Loucy (cell line): ENCODE data around the gene KAT2B.
"Not testable (repeated sequence)": the region's sequence is repeated elsewhere in the genome, so short reads cannot be mapped to it uniquely, and the experiment has no call there.

Source experiments
- H2AFZ ChIP-seq: fragments of 200-600 bp; sonication (generic); 2 replicates; pipeline ENCODE4 v1.6.0; 2016; ENCODE audit warnings: antibody characterized with exemption, mild to moderate bottlenecking, low read length, moderate library complexity
- H3F3A ChIP-seq: fragments of 200-600 bp; 2 replicates; pipeline ENCODE4 v1.6.0; 2016; ENCODE audit warnings: antibody characterized with exemption, low read depth, mild to moderate bottlenecking
- H3K27me3 ChIP-seq: fragments of 200-600 bp; sonication (generic); 2 replicates; pipeline ENCODE4 v1.6.1; 2014; ENCODE audit warnings: low read length, mild to moderate bottlenecking; ENCODE audit not compliant: insufficient read depth, poor library complexity, severe bottlenecking
- H3K36me3 ChIP-seq: fragments of 200-600 bp; sonication (generic); 2 replicates; pipeline ENCODE4 v1.6.1; 2016; ENCODE audit warnings: low read length; ENCODE audit not compliant: insufficient read depth
- H3K4me1 ChIP-seq: fragments of 200-600 bp; sonication (generic); 2 replicates; pipeline ENCODE4 v1.5.1; 2014; ENCODE audit warnings: low read length, mild to moderate bottlenecking; ENCODE audit not compliant: insufficient read depth, poor library complexity, severe bottlenecking
- H3K4me2 ChIP-seq: fragments of 200-600 bp; sonication (generic); 2 replicates; pipeline ENCODE4 v1.6.0; 2014; ENCODE audit warnings: antibody characterized with exemption, low read length, low read depth, mild to moderate bottlenecking; ENCODE audit not compliant: poor library complexity, severe bottlenecking
- H3K4me3 ChIP-seq: fragments of 200-600 bp; sonication (generic); 2 replicates; pipeline ENCODE4 v1.5.1; 2014; ENCODE audit warnings: low read length, mild to moderate bottlenecking, mixed read lengths; ENCODE audit not compliant: poor library complexity, severe bottlenecking
- H3K79me2 ChIP-seq: fragments of 200-600 bp; sonication (generic); 2 replicates; pipeline ENCODE4 v1.6.1; 2014; ENCODE audit warnings: low read length; ENCODE audit not compliant: insufficient read depth
- H3K9ac ChIP-seq: fragments of 200-600 bp; sonication (generic); 2 replicates; pipeline ENCODE4 v1.6.0; 2014; ENCODE audit warnings: mild to moderate bottlenecking, low read depth, low read length, moderate library complexity; ENCODE audit not compliant: poor library complexity, severe bottlenecking
- H3K9me2 ChIP-seq: fragments of 200-600 bp; sonication (generic); replicated peaks from 2 replicates; pipeline ENCODE4 v1.6.1; 2016; ENCODE audit warnings: low read depth, low read length, mixed read lengths
- H3K9me3 ChIP-seq: fragments of 200-600 bp; sonication (generic); 2 replicates; pipeline ENCODE4 v1.6.1; 2014; ENCODE audit warnings: mild to moderate bottlenecking, antibody characterized with exemption, low read length, low read depth; ENCODE audit not compliant: insufficient read depth
- H4K20me1 ChIP-seq: fragments of 200-600 bp; sonication (generic); 2 replicates; pipeline ENCODE4 v1.6.0; 2014; ENCODE audit warnings: antibody characterized with exemption, low read length, mild to moderate bottlenecking; ENCODE audit not compliant: insufficient read depth, poor library complexity, severe bottlenecking
- CTCF ChIP-seq: fragments of 200-600 bp; sonication (generic); conservative IDR thresholded peaks from 2 replicates; pipeline ENCODE4 v1.5.1; 2014; ENCODE audit warnings: mild to moderate bottlenecking, antibody characterized with exemption, low read length
- EZH2phosphoT487 ChIP-seq: fragments of 200-600 bp; IDR thresholded peaks from 2 replicates; pipeline ENCODE4 v1.6.1; 2018; ENCODE audit warnings: antibody characterized with exemption, mild to moderate bottlenecking, moderate library complexity, borderline replicate concordance

Gene KAT2B

DNA sequence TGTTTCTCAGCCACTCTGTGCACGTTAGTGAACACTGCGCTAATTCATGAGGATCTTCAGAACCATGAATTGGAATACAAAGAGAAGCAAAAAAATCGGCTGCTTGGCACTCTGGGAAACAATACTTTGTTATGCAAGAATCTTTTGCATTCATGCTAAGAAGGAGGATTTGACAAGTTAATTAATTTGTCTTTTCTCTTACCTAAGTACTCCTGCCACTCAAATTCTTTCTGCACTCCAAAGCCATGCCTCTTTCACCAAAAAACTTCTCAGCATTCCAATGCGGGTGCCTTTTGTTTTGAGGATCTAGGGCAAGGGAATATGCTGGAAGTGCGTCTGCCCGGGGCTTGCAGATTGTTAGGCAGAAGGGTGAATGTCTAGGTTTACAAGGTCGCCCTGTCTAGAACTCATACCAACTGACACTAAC lies 11.3 kb upstream of the KAT2B start:
- H3K9ac ChIP-seq = no peak overlapping the region
- no peak overlapping the region for H2AFZ ChIP-seq
- no peak for TF ChIP-seq CTCF
- no peak for TF ChIP-seq EZH2phosphoT487

GRCh38 chr3:20031939-20032338 lies 8.3 kb upstream of the KAT2B start:
- not testable (repeated sequence) for H3K4me3 ChIP-seq, H3K36me3 ChIP-seq, H4K20me1 ChIP-seq, H2AFZ ChIP-seq, H3K4me1 ChIP-seq, H3F3A ChIP-seq, H3K27me3 ChIP-seq, H3K79me2 ChIP-seq, H3K4me2 ChIP-seq, H3K9me2 ChIP-seq, H3K9me3 ChIP-seq, H3K9ac ChIP-seq

More for the DNA sequence above, 11.3 kb upstream of the KAT2B start:
- Histone ChIP-seq H4K20me1 (no peaks in the 10 kb centered on the region), H3K27me3 (no peaks in the 10 kb centered on the region), H3F3A (no peaks in the 10 kb centered on the region), H3K4me1 (peaks cover 3% of the 10 kb centered on the region), H3K36me3 (no peaks in the 10 kb centered on the region), H3K4me3 (no peak overlapping the region), H3K9me2 (no peaks in the 10 kb centered on the region), H3K79me2 (no peaks in the 10 kb centered on the region), H3K9me3 (no peaks in the 10 kb centered on the region), H3K4me2 (no peak overlapping the region)

DNA sequence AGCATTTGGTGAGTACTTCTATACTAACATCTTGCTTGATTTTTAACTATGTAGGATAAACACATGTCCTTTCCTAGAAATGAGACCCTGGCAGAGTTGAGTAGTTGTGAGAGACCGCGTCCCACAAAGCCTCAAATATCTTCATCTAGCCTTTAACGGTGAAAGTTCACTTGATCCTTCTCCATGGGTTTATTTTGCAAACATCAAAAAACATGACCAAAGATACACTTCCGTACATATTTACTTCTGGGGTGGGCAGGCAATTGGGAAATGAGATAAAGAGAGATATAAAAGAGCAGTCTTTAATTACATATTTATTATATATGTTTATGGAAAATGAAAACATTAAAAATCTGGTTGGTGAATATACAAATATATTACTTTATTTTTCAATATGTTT lies 5.2 kb upstream of the KAT2B start:
- no peaks in the 10 kb centered on the region for H3K79me2 ChIP-seq
- H2AFZ ChIP-seq = no peak overlapping the region
- no peaks in the 10 kb centered on the region for H3K27me3 ChIP-seq
- H3K4me3 ChIP-seq = no peak overlapping the region
- H3K4me1 ChIP-seq = peaks cover 14% of the 10 kb centered on the region
- no peak overlapping the region for H3K4me2 ChIP-seq
- H3F3A ChIP-seq = 0 out of 2 replicates have a peak, but pooled peaks cover 3% of the 10 kb centered on the region
- H3K9me2 ChIP-seq = no peaks in the 10 kb centered on the region
- no peak overlapping the region for H3K9ac ChIP-seq
- TF ChIP-seq CTCF (no peak), EZH2phosphoT487 (no peak)
- no peaks in the 10 kb centered on the region for H3K9me3 ChIP-seq
- no peaks in the 10 kb centered on the region for H4K20me1 ChIP-seq
- no peaks in the 10 kb centered on the region for H3K36me3 ChIP-seq

DNA sequence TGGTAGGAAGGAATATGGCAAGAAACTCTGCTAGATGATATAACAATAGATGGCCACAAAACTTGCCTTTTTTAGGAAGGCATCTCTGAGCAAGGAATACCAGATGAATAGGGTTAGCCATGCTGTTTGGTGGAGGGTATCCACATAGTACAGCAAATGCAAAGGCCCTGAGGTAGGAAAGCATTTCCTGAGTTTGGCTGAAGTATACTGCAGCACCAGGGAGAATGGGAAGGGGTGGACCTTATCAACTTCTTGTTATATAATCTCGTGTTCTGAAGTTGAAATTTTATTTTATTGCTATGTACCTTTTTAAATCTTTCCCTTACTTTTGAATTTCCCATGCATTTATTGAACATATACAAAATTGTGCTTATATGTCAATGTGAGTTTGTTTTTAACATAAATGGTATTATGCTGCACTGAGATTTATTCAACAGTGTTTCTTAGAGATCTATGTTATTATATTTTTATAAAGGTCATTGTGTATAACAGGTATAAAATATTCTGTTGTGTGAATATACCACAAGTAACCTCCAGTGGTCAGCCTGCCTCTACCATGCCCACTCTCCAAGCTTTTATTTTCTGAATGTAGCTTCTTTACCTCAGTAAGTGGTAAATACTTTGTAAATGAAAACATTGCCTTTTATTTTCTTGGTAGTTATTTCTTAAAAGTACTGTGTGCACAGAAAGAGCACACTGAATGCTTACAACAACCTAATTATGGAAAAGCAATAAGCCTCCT lies 2.8 kb upstream of the KAT2B start:
- H3K4me3 ChIP-seq = no peak overlapping the region
- H3K9ac ChIP-seq = no peak overlapping the region
- no peak overlapping the region for H2AFZ ChIP-seq
- H3K9me3 ChIP-seq = no peaks in the 10 kb centered on the region
- peaks cover 9% of the 10 kb centered on the region for H3K79me2 ChIP-seq
- H3K4me2 ChIP-seq = no peak overlapping the region
- peaks cover 28% of the 10 kb centered on the region for H3K4me1 ChIP-seq
- TF ChIP-seq CTCF = no peak
- TF ChIP-seq EZH2phosphoT487 = no peak
- H4K20me1 ChIP-seq = peaks cover 8% of the 10 kb centered on the region
- no peaks in the 10 kb centered on the region for H3K36me3 ChIP-seq
- peaks cover 3% of the 10 kb centered on the region; the same call in 1 of the 2 replicates for H3F3A ChIP-seq
- H3K9me2 ChIP-seq = no peaks in the 10 kb centered on the region
- H3K27me3 ChIP-seq = no peaks in the 10 kb centered on the region
